ENCODE data around the gene FBXL19. TPM values are rescaled to one million over a fixed set of nuclear protein-coding genes. Genes with fewer than 3 reads are reported as not detected.

FBXL19 gene
- total and polyA plus RNA-seq, 2 donors (not counting 1 experiment from before 2014, with no cell fraction given), result 9.0 to 25.0 TPM

DNA sequence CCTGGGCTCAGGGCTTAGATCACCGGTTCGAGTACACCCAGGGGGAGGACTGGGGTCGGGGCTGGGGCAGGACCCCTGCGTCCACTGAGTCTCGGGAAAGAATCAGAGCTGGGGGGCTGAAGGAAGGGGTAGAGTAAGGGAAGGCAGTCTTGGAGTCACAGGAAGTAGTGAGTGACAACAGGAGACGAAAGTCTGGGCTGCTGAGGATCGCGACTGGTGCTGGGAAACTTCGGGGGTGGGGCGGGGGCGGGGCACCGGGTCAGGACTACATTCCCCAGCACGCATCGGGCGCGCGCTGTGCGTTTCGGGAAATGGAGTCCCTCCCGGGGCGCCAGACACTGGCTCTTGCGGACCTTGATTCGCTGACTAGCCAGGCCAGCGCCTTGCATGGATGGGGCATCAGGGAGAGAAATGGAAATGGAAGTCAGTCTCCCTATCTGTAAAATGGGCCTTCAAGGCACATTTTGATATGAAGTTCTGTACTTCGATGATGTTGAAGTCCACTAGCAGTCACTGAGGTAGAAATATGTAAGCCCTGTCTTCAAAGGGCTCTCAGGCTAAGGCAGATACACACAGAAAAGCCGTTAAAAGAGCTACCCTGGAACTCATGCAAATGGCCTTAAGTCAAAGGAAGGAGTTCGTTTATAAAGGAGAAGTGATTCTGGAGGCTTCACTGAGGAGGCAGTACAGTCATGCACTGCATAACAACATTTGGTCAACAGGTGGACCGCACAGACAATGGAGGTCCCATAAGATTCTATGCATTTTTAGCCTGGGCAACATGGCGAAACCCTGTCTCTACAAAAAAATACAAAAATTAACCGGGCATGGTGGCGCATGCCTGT lies 26.3 kb upstream of the FBXL19 start:
- DNase-seq (peak; percentile 87), ATAC-seq (ENCODE audit: low read depth) (peak; percentile 55)
- peaks cover 8% of the 10 kb centered on the region for H3K79me2 ChIP-seq (ENCODE audit: control insufficient read depth, insufficient read depth, low read length)
- H3K27me3 ChIP-seq (replicated peaks in 1 of 4; ENCODE audit: control extremely low read depth in 1 of 4, control insufficient read depth in 3 of 4, insufficient read depth in 4 of 4, low read length in 3 of 4), result no peaks in the 10 kb centered on the region
- H3K9ac ChIP-seq (ENCODE audit: low read length), result peak overlapping the region; percentile 62
- H3K4me3 ChIP-seq (ENCODE audit: control extremely low read depth in 1 of 5, extremely low read depth in 1 of 5, insufficient read depth in 1 of 5, low read depth in 2 of 5, low read length in 4 of 5), result peak overlapping the region in 4 of 5 experiments; percentile 43 to 68 (median 60)
- 5% methylated on average over 29 of the region's 31 CpGs for WGBS (ENCODE audit: insufficient coverage)
- POLR2A ChIA-PET, result interaction anchor here (0.6 to 2.2 kb wide), 3 partner anchors 20 to 429 kb away, joined by 5 to 15 read pairs (median 8); no protein-coding TSS in a partner anchor
- no peaks in the 10 kb centered on the region for H3K9me3 Mint-ChIP-seq (ENCODE audit: insufficient read depth)
- peaks cover 0 to 2% (median 0%) of the 10 kb centered on the region in 3 donors for H3K9me3 ChIP-seq (ENCODE audit: control extremely low read depth in 1 of 3, control insufficient read depth in 2 of 3, insufficient read depth in 1 of 3, low read length in 2 of 3)
- no peaks in the 10 kb centered on the region for H3K27me3 Mint-ChIP-seq
- H3K4me1 Mint-ChIP-seq, result peaks cover 48% of the 10 kb centered on the region
- CTCF ChIA-PET, result interaction anchor here (1.1 to 3.5 kb wide), 2 partner anchors 22 to 52 kb away, joined by 5 to 25 read pairs; no protein-coding TSS in a partner anchor
- peak overlapping the region; percentile 93 for H3K4me2 ChIP-seq (replicated peaks; ENCODE audit: low read depth, low read length, poor library complexity, severe bottlenecking)
- peak overlapping the region; percentile 69 to 76 for H3K27ac ChIP-seq (ENCODE audit: low read length in 2 of 2)
- no peak for TF ChIP-seq EZH2 (IDR thresholded peaks at IDR 0.05; ENCODE audit: borderline replicate concordance, insufficient read depth, low read depth, low read length, poor library complexity, severe bottlenecking)
- TF ChIP-seq, protein P1, sequence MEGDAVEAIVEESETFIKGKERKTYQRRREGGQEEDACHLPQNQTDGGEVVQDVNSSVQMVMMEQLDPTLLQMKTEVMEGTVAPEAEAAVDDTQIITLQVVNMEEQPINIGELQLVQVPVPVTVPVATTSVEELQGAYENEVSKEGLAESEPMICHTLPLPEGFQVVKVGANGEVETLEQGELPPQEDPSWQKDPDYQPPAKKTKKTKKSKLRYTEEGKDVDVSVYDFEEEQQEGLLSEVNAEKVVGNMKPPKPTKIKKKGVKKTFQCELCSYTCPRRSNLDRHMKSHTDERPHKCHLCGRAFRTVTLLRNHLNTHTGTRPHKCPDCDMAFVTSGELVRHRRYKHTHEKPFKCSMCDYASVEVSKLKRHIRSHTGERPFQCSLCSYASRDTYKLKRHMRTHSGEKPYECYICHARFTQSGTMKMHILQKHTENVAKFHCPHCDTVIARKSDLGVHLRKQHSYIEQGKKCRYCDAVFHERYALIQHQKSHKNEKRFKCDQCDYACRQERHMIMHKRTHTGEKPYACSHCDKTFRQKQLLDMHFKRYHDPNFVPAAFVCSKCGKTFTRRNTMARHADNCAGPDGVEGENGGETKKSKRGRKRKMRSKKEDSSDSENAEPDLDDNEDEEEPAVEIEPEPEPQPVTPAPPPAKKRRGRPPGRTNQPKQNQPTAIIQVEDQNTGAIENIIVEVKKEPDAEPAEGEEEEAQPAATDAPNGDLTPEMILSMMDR (IDR thresholded peaks at IDR 0.05), result peak; percentile 19
- intact Hi-C loops (cut with micrococcal nuclease), result loop anchor here (1.0 kb wide), 8 partner anchors 22 to 562 kb away; partner anchors contain the start of genes ARMC5, FBRS, PHKG2 and SETD1A
- H3K4me3 Mint-ChIP-seq, result peak overlapping the region; percentile 91
- peaks cover 8% of the 10 kb centered on the region for H4K20me1 ChIP-seq (ENCODE audit: control insufficient read depth, insufficient read depth, low read length, poor library complexity, severe bottlenecking)
- H3K4me1 ChIP-seq (ENCODE audit: control insufficient read depth in 2 of 2, insufficient read depth in 2 of 2, low read length in 2 of 2), result peaks cover 39 to 53% of the 10 kb centered on the region in 2 donors
- peak overlapping the region; percentile 94 for H2AFZ ChIP-seq (ENCODE audit: insufficient read depth, low read depth, low read length, poor library complexity, severe bottlenecking)
- H3K27ac Mint-ChIP-seq, result peak overlapping the region; percentile 91
- H3K36me3 ChIP-seq (replicated peaks in 1 of 2; ENCODE audit: control extremely low read depth in 1 of 2, control insufficient read depth in 1 of 2, extremely low read depth in 1 of 2, insufficient read depth in 2 of 2, low read length in 1 of 2), result no peaks in the 10 kb centered on the region

Measured in B cell (primary cell).